HG02840 (cell line): ENCODE results near the gene C9orf50.
"Not testable (repeated sequence)": the region's sequence is repeated elsewhere in the genome, so short reads cannot be mapped to it uniquely, and the experiment has no call there.

Experiments used
- ATAC-seq: cut with Tn5 transposase; IDR thresholded peaks from one replicate; pipeline ENCODE4 v1.9.1; 2021; ENCODE audit warnings: mild to moderate bottlenecking, moderate library complexity, moderate number of reproducible peaks; ENCODE audit not compliant: unreplicated experiment, low FRiP score

The C9orf50 gene

GRCh38 chr9:129648764-129649115 is 27.8 kb upstream of the C9orf50 start:
- no peak for ATAC-seq

- ATAC-seq, result no peak
Observed at GRCh38 chr9:129648092-129648763, 27.3 kb upstream of the C9orf50 start.

- no peak for ATAC-seq
Observed at GRCh38 chr9:129647635-129648034, 26.7 kb upstream of the C9orf50 start.

- ATAC-seq, result no peak
Observed at GRCh38 chr9:129646654-129647053, 25.8 kb upstream of the C9orf50 start.

- ATAC-seq, result no peak
Observed at GRCh38 chr9:129646252-129646651, 25.4 kb upstream of the C9orf50 start.

GRCh38 chr9:129644902-129645301 is 24.0 kb upstream of the C9orf50 start:
- ATAC-seq, result no peak

GRCh38 chr9:129644365-129644764 is 23.5 kb upstream of the C9orf50 start:
- ATAC-seq, result no peak

GRCh38 chr9:129643706-129644105 is 22.8 kb upstream of the C9orf50 start:
- ATAC-seq, result no peak

- ATAC-seq, result peak; percentile 91
Observed at GRCh38 chr9:129641750-129642585, 21.1 kb upstream of the C9orf50 start, which contains the start of gene ASB6. Gene ASB6 (minus strand): TSS chr9:129642151. CDS start chr9:129641999, 152 bp downstream.

GRCh38 chr9:129640871-129641749 is 20.2 kb upstream of the C9orf50 start:
- no peak for ATAC-seq

GRCh38 chr9:129640086-129640870 is 19.4 kb upstream of the C9orf50 start:
- no peak for ATAC-seq

- ATAC-seq, result no peak
Observed at GRCh38 chr9:129639756-129640085, 18.8 kb upstream of the C9orf50 start.

GRCh38 chr9:129639034-129639630 is 18.2 kb upstream of the C9orf50 start:
- no peak for ATAC-seq

- ATAC-seq, result no peak
Observed at GRCh38 chr9:129637673-129638439, 17.0 kb upstream of the C9orf50 start.

- ATAC-seq, result no peak
Observed at GRCh38 chr9:129637102-129637501, 16.2 kb upstream of the C9orf50 start.

- ATAC-seq, result not testable (repeated sequence)
Observed at GRCh38 chr9:129636343-129636742, 15.4 kb upstream of the C9orf50 start.

GRCh38 chr9:129635099-129636065 is 14.5 kb upstream of the C9orf50 start:
- no peak for ATAC-seq

GRCh38 chr9:129633848-129634247 is 12.9 kb upstream of the C9orf50 start:
- ATAC-seq, result no peak
